Endothelial cell of umbilical vein (primary cell): ENCODE results near the gene IFIT1B.

Experiments used
- CTCF ChIP-seq, 2 donors: IDR thresholded peaks; 1 replicate in 1 of 2; 2 replicates in 1 of 2; pipeline ENCODE4 v1.5.1; 2011; ENCODE audit warnings: low read length in 2 of 2, mild to moderate bottlenecking in 2 of 2, moderate library complexity in 2 of 2, control low read depth in 1 of 2, inconsistent platforms in 1 of 2, low read depth in 1 of 2; ENCODE audit not compliant: insufficient read depth in 1 of 2; ENCODE audit errors: extremely low read depth in 1 of 2
- EZH2 ChIP-seq: IDR thresholded peaks from 2 replicates; pipeline ENCODE4 v1.6.1; 2012; ENCODE audit warnings: borderline replicate concordance, low read depth, mild to moderate bottlenecking, moderate library complexity, low read length, inconsistent platforms; ENCODE audit not compliant: severe bottlenecking
- FOS ChIP-seq: IDR thresholded peaks from 2 replicates; pipeline ENCODE4 v1.6.1; 2011; ENCODE audit warnings: mild to moderate bottlenecking, low read length, moderate library complexity, borderline replicate concordance; ENCODE audit not compliant: insufficient read depth
- JUN ChIP-seq: IDR thresholded peaks from 2 replicates; pipeline ENCODE4 v1.6.1; 2011; ENCODE audit warnings: borderline replicate concordance, low read depth; ENCODE audit not compliant: insufficient read length, insufficient read depth
- MAX ChIP-seq: IDR thresholded peaks from 2 replicates; pipeline ENCODE4 v1.6.1; 2011; ENCODE audit not compliant: insufficient read depth, insufficient read length
- MYC ChIP-seq: IDR thresholded peaks from one replicate; pipeline ENCODE4 v1.6.1; 2011; ENCODE audit warnings: mild to moderate bottlenecking, low read depth, low read length
- POLR2A ChIP-seq: IDR thresholded peaks from 2 replicates; pipeline ENCODE4 v1.6.1; 2012; ENCODE audit warnings: low read depth, mild to moderate bottlenecking, control low read depth, low read length
- POLR2AphosphoS5 ChIP-seq: IDR thresholded peaks from 2 replicates; pipeline ENCODE4 v1.6.1; 2012; ENCODE audit warnings: low read depth, mild to moderate bottlenecking, control low read depth, low read length, moderate library complexity; ENCODE audit not compliant: insufficient read depth

- TF ChIP-seq POLR2A (no peak), POLR2AphosphoS5 (no peak), CTCF (IDR thresholded peaks at IDR 0.05; ENCODE audit: extremely low read depth in 1 of 2, insufficient read depth in 1 of 2, low read depth in 1 of 2, low read length in 2 of 2) (no peak), MAX (no peak), MYC (no peak), JUN (no peak), EZH2 (no peak), FOS (no peak)
These were observed 10.3 kb upstream of the IFIT1B start for GRCh38 chr10:89367529-89367928.
